ENCODE measurements around the gene SAMD8.

DNA sequence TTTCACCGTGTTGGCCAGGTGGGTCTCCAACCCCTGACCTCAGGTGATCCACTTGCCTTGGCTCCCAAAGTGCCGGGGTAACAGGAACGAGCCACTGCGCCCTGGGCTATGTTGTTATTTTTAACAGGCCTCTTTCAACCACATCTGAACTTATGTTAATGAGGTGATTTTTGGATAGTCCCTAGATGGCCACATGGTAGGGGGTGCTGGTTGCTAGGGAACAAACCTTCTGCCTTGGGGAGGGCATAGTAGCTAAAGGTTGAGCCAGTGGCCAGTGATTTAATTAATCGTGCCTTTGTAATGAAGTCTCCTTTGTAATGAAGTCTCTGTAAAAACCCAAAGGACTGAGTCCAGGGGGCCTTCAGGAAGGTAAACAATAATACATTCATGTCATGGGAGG is 115.2 kb downstream of the SAMD8 start:
- TF ChIP-seq GATA2 (IDR thresholded peaks at IDR 0.05; ENCODE audit: low read depth, low read length) = no peak
- TF ChIP-seq GATA3 (IDR thresholded peaks at IDR 0.05; ENCODE audit: low read depth, low read length) = no peak
